GM13977 (cell line): ENCODE data around the gene CHD6.

Experiments used
- DNase-seq: peaks from one replicate; pipeline ENCODE4 v3.0.0; 2012; ENCODE audit warnings: low spot score
- CTCF ChIP-seq: IDR thresholded peaks from 2 replicates; pipeline ENCODE4 v1.5.1; 2012; ENCODE audit warnings: mild to moderate bottlenecking, control low read depth; ENCODE audit not compliant: insufficient read depth; ENCODE audit errors: extremely low read depth, missing control alignments
- in situ Hi-C: fragments of 300-500 bp; cut with MboI; formaldehyde crosslinking; loops from one replicate; pipeline ENCODE4 v1.12.0; 2022; ENCODE audit warnings: low sequenced_read_pairs, low pct_unique_long_range_greater_than_20kb, mixed read lengths, inconsistent platforms; ENCODE audit not compliant: unreplicated experiment

The CHD6 gene

GRCh38 chr20:41480054-41480770 lies 138.0 kb downstream of the CHD6 start:
- TF ChIP-seq CTCF: no peak
- in situ Hi-C loops: no loop called here
- no peak for DNase-seq

- in situ Hi-C loops: no loop called here
Observed at GRCh38 chr20:41479113-41479512, 139.1 kb downstream of the CHD6 start.

GRCh38 chr20:41478026-41478425 lies 140.2 kb downstream of the CHD6 start:
- no peak for TF ChIP-seq CTCF
- in situ Hi-C loops: no loop called here
- DNase-seq: no peak

More at GRCh38 chr20:41479113-41479512, 139.1 kb downstream of the CHD6 start:
- no peak for DNase-seq
- TF ChIP-seq CTCF: no peak

- in situ Hi-C loops: no loop called here
- no peak for DNase-seq
- TF ChIP-seq CTCF: no peak
Observed at GRCh38 chr20:41476446-41476845, 141.7 kb downstream of the CHD6 start.

- DNase-seq: no peak
- no peak for TF ChIP-seq CTCF
- in situ Hi-C loops: no loop called here
Observed at GRCh38 chr20:41476013-41476441, 142.2 kb downstream of the CHD6 start.

GRCh38 chr20:41475503-41475902 lies 142.7 kb downstream of the CHD6 start:
- no peak for DNase-seq
- TF ChIP-seq CTCF: no peak
- in situ Hi-C loops: no loop called here
